Measurements from ENCODE around the gene MSI2. TPM values are rescaled to one million over a fixed set of nuclear protein-coding genes. Genes with fewer than 3 reads are reported as not detected.

The MSI2 gene
- total and polyA plus RNA-seq, 2 donors (not counting 3 experiments of a cell fraction or from before 2014, with no cell fraction given), result 20.9 to 59.3 TPM

DNA sequence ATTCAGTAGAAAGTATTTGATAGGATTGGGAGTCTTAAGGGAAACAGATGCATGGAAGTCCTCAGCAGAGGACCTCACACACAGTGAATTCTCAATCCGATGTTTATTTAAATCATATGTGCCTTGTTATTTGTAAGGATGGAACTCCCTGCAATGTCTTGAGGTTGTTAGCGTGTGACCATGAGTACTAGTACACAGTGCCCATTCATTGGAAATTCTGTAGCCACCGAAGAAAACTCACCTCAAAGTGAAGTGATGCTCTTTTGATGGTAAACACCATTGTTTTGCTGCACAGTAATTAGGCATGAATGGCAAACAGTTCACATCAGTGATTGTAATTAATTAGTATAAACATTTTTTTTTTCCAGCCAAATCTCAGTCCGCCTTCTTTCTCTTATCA, 173.6 kb downstream of the MSI2 start:
- H3K4me2 ChIP-seq (ENCODE audit: insufficient read depth, low read length), result no peak overlapping the region
- ChIA-PET POLR2A (no interaction called here), CTCF (no interaction called here)
- no peak for DNase-seq (ENCODE audit: low read depth, low spot score)
- no peaks in the 10 kb centered on the region for H3K36me3 ChIP-seq (ENCODE audit: control insufficient read depth in 2 of 2, extremely low read depth in 1 of 2, insufficient read depth in 2 of 2, low read length in 2 of 2)
- no TSS peak for BruUV-seq (replicated peaks)
- no peaks in the 10 kb centered on the region for H3K9me3 ChIP-seq (replicated peaks; ENCODE audit: control insufficient read depth, insufficient read depth, low read length)
- H2AFZ ChIP-seq (ENCODE audit: low read depth, low read length), result no peak overlapping the region
- no peaks in the 10 kb centered on the region for H3K79me2 ChIP-seq (ENCODE audit: control insufficient read depth, insufficient read depth, low read length)
- no peaks in the 10 kb centered on the region for H3K9me1 ChIP-seq (replicated peaks; ENCODE audit: control insufficient read depth, extremely low read depth, insufficient read depth, low read length)
- H3K27me3 ChIP-seq (ENCODE audit: control insufficient read depth in 2 of 2, insufficient read depth in 2 of 2, low read length in 2 of 2), result no peaks in the 10 kb centered on the region
- peaks cover 4% of the 10 kb centered on the region for H4K20me1 ChIP-seq (replicated peaks; ENCODE audit: control insufficient read depth, extremely low read depth, insufficient read depth, low read length)
- intact Hi-C loops (cut with micrococcal nuclease), result no loop called here
- H3K9ac ChIP-seq (replicated peaks; ENCODE audit: extremely low read depth, insufficient read depth, low read length), result no peak overlapping the region
- H3K4me3 ChIP-seq (replicated peaks in 1 of 3; ENCODE audit: insufficient read depth in 1 of 3, low read depth in 1 of 3, low read length in 3 of 3), result no peak overlapping the region
- dilution Hi-C loops (cut with MboI; ENCODE audit: extremely low pct_ligation_motif_present, low sequenced_read_pairs), result no loop called here
- peaks cover 12% of the 10 kb centered on the region for H3K4me1 ChIP-seq (ENCODE audit: control insufficient read depth, extremely low read depth, insufficient read depth, low read length)
- TF ChIP-seq POLR2AphosphoS5 (IDR thresholded peaks at IDR 0.05; ENCODE audit: insufficient read depth, low read depth, low read length) (no peak), GATA2 (IDR thresholded peaks at IDR 0.05; ENCODE audit: insufficient read depth, insufficient read length, low read depth, low read length) (no peak), FOS (IDR thresholded peaks at IDR 0.05; ENCODE audit: borderline replicate concordance, insufficient read depth, low read length) (no peak), POLR2A (IDR thresholded peaks at IDR 0.05; ENCODE audit: low read depth, low read length) (no peak), MYC (IDR thresholded peaks at IDR 0.05; ENCODE audit: low read depth, low read length) (no peak), EZH2 (IDR thresholded peaks at IDR 0.05; ENCODE audit: borderline replicate concordance, low read depth, low read length, severe bottlenecking) (no peak), JUN (IDR thresholded peaks at IDR 0.05; ENCODE audit: borderline replicate concordance, insufficient read depth, insufficient read length, low read depth) (no peak)
- TF ChIP-seq, protein P1, sequence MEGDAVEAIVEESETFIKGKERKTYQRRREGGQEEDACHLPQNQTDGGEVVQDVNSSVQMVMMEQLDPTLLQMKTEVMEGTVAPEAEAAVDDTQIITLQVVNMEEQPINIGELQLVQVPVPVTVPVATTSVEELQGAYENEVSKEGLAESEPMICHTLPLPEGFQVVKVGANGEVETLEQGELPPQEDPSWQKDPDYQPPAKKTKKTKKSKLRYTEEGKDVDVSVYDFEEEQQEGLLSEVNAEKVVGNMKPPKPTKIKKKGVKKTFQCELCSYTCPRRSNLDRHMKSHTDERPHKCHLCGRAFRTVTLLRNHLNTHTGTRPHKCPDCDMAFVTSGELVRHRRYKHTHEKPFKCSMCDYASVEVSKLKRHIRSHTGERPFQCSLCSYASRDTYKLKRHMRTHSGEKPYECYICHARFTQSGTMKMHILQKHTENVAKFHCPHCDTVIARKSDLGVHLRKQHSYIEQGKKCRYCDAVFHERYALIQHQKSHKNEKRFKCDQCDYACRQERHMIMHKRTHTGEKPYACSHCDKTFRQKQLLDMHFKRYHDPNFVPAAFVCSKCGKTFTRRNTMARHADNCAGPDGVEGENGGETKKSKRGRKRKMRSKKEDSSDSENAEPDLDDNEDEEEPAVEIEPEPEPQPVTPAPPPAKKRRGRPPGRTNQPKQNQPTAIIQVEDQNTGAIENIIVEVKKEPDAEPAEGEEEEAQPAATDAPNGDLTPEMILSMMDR (IDR thresholded peaks at IDR 0.05; ENCODE audit: extremely low read depth in 1 of 2, insufficient read depth in 1 of 2, low read depth in 1 of 2, low read length in 2 of 2), result no peak
- TF ChIP-seq, protein P2, sequence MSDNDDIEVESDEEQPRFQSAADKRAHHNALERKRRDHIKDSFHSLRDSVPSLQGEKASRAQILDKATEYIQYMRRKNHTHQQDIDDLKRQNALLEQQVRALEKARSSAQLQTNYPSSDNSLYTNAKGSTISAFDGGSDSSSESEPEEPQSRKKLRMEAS (IDR thresholded peaks at IDR 0.05; ENCODE audit: insufficient read depth, insufficient read length), result no peak
- no peak for FAIRE-seq
- H3K27ac ChIP-seq (ENCODE audit: insufficient read depth, low read depth, low read length), result no peak overlapping the region

Data from endothelial cell of umbilical vein (primary cell).